ENCODE measurements around the gene BTBD9. TPM values are rescaled to one million over a fixed set of nuclear protein-coding genes. Genes with fewer than 3 reads are reported as not detected.

BTBD9 gene
- total RNA-seq, 1 experiment from 2014 or later: 4.7 TPM

- Histone ChIP-seq H3K9me2 (replicated peaks; ENCODE audit: insufficient read depth, low read length) (no peaks in the 10 kb centered on the region), H3K9me3 (ENCODE audit: low read length) (no peaks in the 10 kb centered on the region), H3K9ac (ENCODE audit: low read length) (no peak overlapping the region), H3K4me1 (ENCODE audit: low read length) (no peaks in the 10 kb centered on the region), H2AFZ (ENCODE audit: low read length) (no peak overlapping the region), H3K79me2 (ENCODE audit: low read length) (no peaks in the 10 kb centered on the region), H3K27ac (ENCODE audit: low read length) (no peak overlapping the region), H3K27me3 (ENCODE audit: low read length) (no peaks in the 10 kb centered on the region), H4K20me1 (ENCODE audit: insufficient read depth, low read depth, low read length) (0 out of 2 replicates have a peak, but pooled peaks cover 9% of the 10 kb centered on the region), H3K36me3 (ENCODE audit: insufficient read depth, low read length) (no peaks in the 10 kb centered on the region), H3K4me3 (ENCODE audit: low read length) (no peak overlapping the region), H3K4me2 (ENCODE audit: low read depth, low read length, poor library complexity, severe bottlenecking) (no peak overlapping the region)
- no peak for DNase-seq
Measured at GRCh38 chr6:38503960-38504682, 135.6 kb downstream of the BTBD9 start.

DNA sequence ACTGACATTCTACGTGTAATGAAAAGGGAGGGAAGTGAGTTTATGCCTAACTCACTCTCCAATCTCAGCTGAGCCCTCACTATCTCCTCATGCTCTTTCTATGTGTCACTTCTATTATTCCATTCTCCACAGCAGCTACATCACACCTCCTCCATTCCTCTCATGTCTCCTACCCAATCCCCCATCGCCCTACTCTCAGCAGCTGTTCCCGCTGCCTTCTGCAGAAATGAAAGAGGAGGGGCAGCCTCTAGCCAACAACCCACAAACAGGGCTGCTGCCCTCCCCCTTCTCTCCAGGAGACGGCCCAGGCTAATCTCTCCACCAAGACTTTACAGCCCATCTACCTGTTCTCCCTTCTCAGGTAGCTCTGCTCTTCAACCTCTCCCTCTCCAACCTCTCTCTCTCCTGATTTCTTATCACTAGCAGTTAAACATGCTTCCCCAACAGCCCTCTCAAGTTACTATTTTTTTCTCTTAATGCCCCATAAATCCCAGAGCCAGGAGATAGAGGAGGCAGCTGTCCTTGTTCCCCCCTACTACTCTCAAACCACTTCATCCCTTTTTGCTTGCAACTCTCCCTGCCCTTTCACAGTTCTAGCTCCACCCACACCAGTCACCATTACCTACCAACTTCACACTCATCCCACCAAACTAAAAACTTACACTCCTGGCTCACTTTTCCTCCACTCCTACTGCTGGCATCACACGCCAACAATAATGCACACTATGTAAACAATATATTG is 136.5 kb downstream of the BTBD9 start:
- Histone ChIP-seq H3K36me3 (ENCODE audit: insufficient read depth, low read length) (no peaks in the 10 kb centered on the region), H3K27ac (ENCODE audit: low read length) (no peak overlapping the region), H2AFZ (ENCODE audit: low read length) (no peak overlapping the region), H3K9ac (ENCODE audit: low read length) (no peak overlapping the region), H3K27me3 (ENCODE audit: low read length) (no peaks in the 10 kb centered on the region), H3K79me2 (ENCODE audit: low read length) (no peaks in the 10 kb centered on the region), H3K4me1 (ENCODE audit: low read length) (no peaks in the 10 kb centered on the region), H4K20me1 (ENCODE audit: insufficient read depth, low read depth, low read length) (0 out of 2 replicates have a peak, but pooled peaks cover 13% of the 10 kb centered on the region), H3K4me3 (ENCODE audit: low read length) (no peak overlapping the region), H3K9me3 (ENCODE audit: low read length) (no peaks in the 10 kb centered on the region), H3K9me2 (replicated peaks; ENCODE audit: insufficient read depth, low read length) (no peaks in the 10 kb centered on the region), H3K4me2 (ENCODE audit: low read depth, low read length, poor library complexity, severe bottlenecking) (no peak overlapping the region)
- no peak for DNase-seq

- Histone ChIP-seq H3K79me2 (ENCODE audit: low read length) (no peaks in the 10 kb centered on the region), H3K27ac (ENCODE audit: low read length) (no peak overlapping the region), H3K4me1 (ENCODE audit: low read length) (no peaks in the 10 kb centered on the region), H3K9me2 (replicated peaks; ENCODE audit: insufficient read depth, low read length) (no peaks in the 10 kb centered on the region), H3K4me2 (ENCODE audit: low read depth, low read length, poor library complexity, severe bottlenecking) (no peak overlapping the region), H4K20me1 (ENCODE audit: insufficient read depth, low read depth, low read length) (peaks cover 13% of the 10 kb centered on the region; the same call in 1 of the 2 replicates), H3K27me3 (ENCODE audit: low read length) (no peaks in the 10 kb centered on the region), H3K9ac (ENCODE audit: low read length) (no peak overlapping the region), H2AFZ (ENCODE audit: low read length) (no peak overlapping the region), H3K36me3 (ENCODE audit: insufficient read depth, low read length) (no peaks in the 10 kb centered on the region), H3K9me3 (ENCODE audit: low read length) (no peaks in the 10 kb centered on the region), H3K4me3 (ENCODE audit: low read length) (no peak overlapping the region)
- no peak for DNase-seq
Measured at GRCh38 chr6:38502423-38502822, 137.3 kb downstream of the BTBD9 start.

DNA sequence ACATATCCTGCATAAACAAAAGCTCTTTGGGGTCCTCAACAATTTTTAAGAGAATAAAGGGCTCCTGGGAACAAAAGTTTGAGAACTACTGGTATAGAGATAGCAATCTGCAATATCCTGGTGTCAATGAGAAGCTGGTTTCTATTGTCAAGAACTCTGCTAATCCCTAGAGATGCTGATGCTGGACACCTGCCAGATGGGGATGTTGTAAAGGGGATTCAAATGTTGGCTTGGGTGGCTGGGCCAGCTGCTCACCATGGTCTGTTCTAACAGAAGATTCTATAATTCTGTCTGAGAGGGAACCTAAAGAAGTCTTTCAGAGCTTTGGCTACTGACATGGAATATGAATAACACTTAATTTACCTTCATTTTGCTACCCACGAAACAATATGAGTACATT is 137.8 kb downstream of the BTBD9 start:
- Histone ChIP-seq H3K9me2 (replicated peaks; ENCODE audit: insufficient read depth, low read length) (no peaks in the 10 kb centered on the region), H3K4me3 (ENCODE audit: low read length) (no peak overlapping the region), H3K27me3 (ENCODE audit: low read length) (no peaks in the 10 kb centered on the region), H4K20me1 (ENCODE audit: insufficient read depth, low read depth, low read length) (peaks cover 13% of the 10 kb centered on the region; the same call in 1 of the 2 replicates), H3K79me2 (ENCODE audit: low read length) (no peaks in the 10 kb centered on the region), H3K27ac (ENCODE audit: low read length) (no peak overlapping the region), H3K36me3 (ENCODE audit: insufficient read depth, low read length) (no peaks in the 10 kb centered on the region), H2AFZ (ENCODE audit: low read length) (no peak overlapping the region), H3K4me2 (ENCODE audit: low read depth, low read length, poor library complexity, severe bottlenecking) (no peak overlapping the region), H3K9me3 (ENCODE audit: low read length) (no peaks in the 10 kb centered on the region), H3K4me1 (ENCODE audit: low read length) (no peaks in the 10 kb centered on the region), H3K9ac (ENCODE audit: low read length) (no peak overlapping the region)
- no peak for DNase-seq

GRCh38 chr6:38499529-38500096 is 140.1 kb downstream of the BTBD9 start:
- no peak for DNase-seq
- Histone ChIP-seq H3K36me3 (ENCODE audit: insufficient read depth, low read length) (no peaks in the 10 kb centered on the region), H4K20me1 (ENCODE audit: insufficient read depth, low read depth, low read length) (peaks cover 13% of the 10 kb centered on the region; the same call in 1 of the 2 replicates), H3K79me2 (ENCODE audit: low read length) (no peaks in the 10 kb centered on the region), H3K9me3 (ENCODE audit: low read length) (no peaks in the 10 kb centered on the region), H3K4me3 (ENCODE audit: low read length) (no peak overlapping the region), H3K27me3 (ENCODE audit: low read length) (no peaks in the 10 kb centered on the region), H3K4me2 (ENCODE audit: low read depth, low read length, poor library complexity, severe bottlenecking) (no peak overlapping the region), H3K9me2 (replicated peaks; ENCODE audit: insufficient read depth, low read length) (no peaks in the 10 kb centered on the region), H3K4me1 (ENCODE audit: low read length) (no peaks in the 10 kb centered on the region), H3K9ac (ENCODE audit: low read length) (no peak overlapping the region), H2AFZ (ENCODE audit: low read length) (no peak overlapping the region), H3K27ac (ENCODE audit: low read length) (no peak overlapping the region)

GRCh38 chr6:38498805-38499445 is 140.8 kb downstream of the BTBD9 start:
- no peak overlapping the region for H3K4me2 ChIP-seq (ENCODE audit: low read depth, low read length, poor library complexity, severe bottlenecking)
- H3K79me2 ChIP-seq (ENCODE audit: low read length): no peaks in the 10 kb centered on the region
- H3K9me2 ChIP-seq (replicated peaks; ENCODE audit: insufficient read depth, low read length): no peaks in the 10 kb centered on the region
- no peaks in the 10 kb centered on the region for H3K9me3 ChIP-seq (ENCODE audit: low read length)
- no peak overlapping the region for H3K9ac ChIP-seq (ENCODE audit: low read length)
- no peaks in the 10 kb centered on the region for H3K36me3 ChIP-seq (ENCODE audit: insufficient read depth, low read length)
- peaks cover 13% of the 10 kb centered on the region; the same call in 1 of the 2 replicates for H4K20me1 ChIP-seq (ENCODE audit: insufficient read depth, low read depth, low read length)
- no peak overlapping the region for H2AFZ ChIP-seq (ENCODE audit: low read length)
- H3K4me3 ChIP-seq (ENCODE audit: low read length): no peak overlapping the region
- no peaks in the 10 kb centered on the region for H3K27me3 ChIP-seq (ENCODE audit: low read length)
- DNase-seq: no peak
- H3K27ac ChIP-seq (ENCODE audit: low read length): no peak overlapping the region
- no peaks in the 10 kb centered on the region for H3K4me1 ChIP-seq (ENCODE audit: low read length)

GRCh38 chr6:38498085-38498484 is 141.6 kb downstream of the BTBD9 start:
- no peaks in the 10 kb centered on the region for H3K79me2 ChIP-seq (ENCODE audit: low read length)
- no peak overlapping the region for H2AFZ ChIP-seq (ENCODE audit: low read length)
- H3K9me3 ChIP-seq (ENCODE audit: low read length): no peaks in the 10 kb centered on the region
- no peak overlapping the region for H3K4me2 ChIP-seq (ENCODE audit: low read depth, low read length, poor library complexity, severe bottlenecking)
- H3K27ac ChIP-seq (ENCODE audit: low read length): no peak overlapping the region
- H3K36me3 ChIP-seq (ENCODE audit: insufficient read depth, low read length): no peaks in the 10 kb centered on the region
- no peaks in the 10 kb centered on the region for H3K9me2 ChIP-seq (replicated peaks; ENCODE audit: insufficient read depth, low read length)
- no peak overlapping the region for H3K9ac ChIP-seq (ENCODE audit: low read length)
- H3K4me3 ChIP-seq (ENCODE audit: low read length): no peak overlapping the region
- no peak for DNase-seq
- peaks cover 20% of the 10 kb centered on the region for H4K20me1 ChIP-seq (ENCODE audit: insufficient read depth, low read depth, low read length)
- H3K4me1 ChIP-seq (ENCODE audit: low read length): no peaks in the 10 kb centered on the region
- H3K27me3 ChIP-seq (ENCODE audit: low read length): no peaks in the 10 kb centered on the region

GRCh38 chr6:38497546-38497945 is 142.2 kb downstream of the BTBD9 start:
- H3K4me1 ChIP-seq (ENCODE audit: low read length): no peaks in the 10 kb centered on the region
- peaks cover 25% of the 10 kb centered on the region for H4K20me1 ChIP-seq (ENCODE audit: insufficient read depth, low read depth, low read length)
- H3K36me3 ChIP-seq (ENCODE audit: insufficient read depth, low read length): no peaks in the 10 kb centered on the region
- no peak overlapping the region for H3K4me3 ChIP-seq (ENCODE audit: low read length)
- no peak overlapping the region for H3K27ac ChIP-seq (ENCODE audit: low read length)
- H3K79me2 ChIP-seq (ENCODE audit: low read length): no peaks in the 10 kb centered on the region
- no peak overlapping the region for H3K9ac ChIP-seq (ENCODE audit: low read length)
- H2AFZ ChIP-seq (ENCODE audit: low read length): no peak overlapping the region
- no peak for DNase-seq
- no peak overlapping the region for H3K4me2 ChIP-seq (ENCODE audit: low read depth, low read length, poor library complexity, severe bottlenecking)
- no peaks in the 10 kb centered on the region for H3K9me2 ChIP-seq (replicated peaks; ENCODE audit: insufficient read depth, low read length)
- H3K9me3 ChIP-seq (ENCODE audit: low read length): no peaks in the 10 kb centered on the region
- H3K27me3 ChIP-seq (ENCODE audit: low read length): no peaks in the 10 kb centered on the region

Measured in Karpas-422 (cell line).